ENCODE measurements around the gene CENPX.

The CENPX gene

GRCh38 chr17:82000803-82001570 is 21.7 kb downstream of the CENPX start:
- Histone ChIP-seq H3K36me3 (ENCODE audit: control insufficient read depth in 2 of 2, insufficient read depth in 2 of 2, low read length in 2 of 2) (peaks cover 0 to 3% of the 10 kb centered on the region in 2 donors), H3K4me1 (ENCODE audit: control insufficient read depth, insufficient read depth, low read length) (peaks cover 20% of the 10 kb centered on the region)

GRCh38 chr17:81999976-82000802 is 22.5 kb downstream of the CENPX start:
- no peak overlapping the region for H3K27ac ChIP-seq (ENCODE audit: low read length)
- no peaks in the 10 kb centered on the region for H3K27me3 ChIP-seq (ENCODE audit: control insufficient read depth in 1 of 2, insufficient read depth in 2 of 2, low read length in 2 of 2)
- peaks cover 14% of the 10 kb centered on the region for H3K4me1 ChIP-seq (ENCODE audit: control insufficient read depth, insufficient read depth, low read length)
- peaks cover 0 to 3% of the 10 kb centered on the region in 2 donors for H3K36me3 ChIP-seq (ENCODE audit: control insufficient read depth in 2 of 2, insufficient read depth in 2 of 2, low read length in 2 of 2)
- no peak overlapping the region for H3K9ac ChIP-seq (ENCODE audit: low read length in 2 of 2)
- H3K9me3 ChIP-seq (ENCODE audit: control insufficient read depth in 2 of 2, low read length in 2 of 2), result no peaks in the 10 kb centered on the region
- H3K4me3 ChIP-seq (ENCODE audit: low read length in 2 of 2), result no peak overlapping the region

More at GRCh38 chr17:82000803-82001570, 21.7 kb downstream of the CENPX start:
- H3K9ac ChIP-seq (ENCODE audit: low read length in 2 of 2), result no peak overlapping the region
- H3K27me3 ChIP-seq (ENCODE audit: control insufficient read depth in 1 of 2, insufficient read depth in 2 of 2, low read length in 2 of 2), result no peaks in the 10 kb centered on the region
- no peak overlapping the region for H3K4me3 ChIP-seq (ENCODE audit: low read length in 2 of 2)
- H3K9me3 ChIP-seq (ENCODE audit: control insufficient read depth in 2 of 2, low read length in 2 of 2), result no peaks in the 10 kb centered on the region
- H3K27ac ChIP-seq (ENCODE audit: low read length), result no peak overlapping the region

GRCh38 chr17:81999587-81999975 is 23.1 kb downstream of the CENPX start:
- H3K27ac ChIP-seq (ENCODE audit: low read length), result no peak overlapping the region
- H3K36me3 ChIP-seq (ENCODE audit: control insufficient read depth in 2 of 2, insufficient read depth in 2 of 2, low read length in 2 of 2), result peaks cover 0 to 3% of the 10 kb centered on the region in 2 donors
- no peak overlapping the region for H3K4me3 ChIP-seq (ENCODE audit: low read length in 2 of 2)
- no peaks in the 10 kb centered on the region for H3K27me3 ChIP-seq (ENCODE audit: control insufficient read depth in 1 of 2, insufficient read depth in 2 of 2, low read length in 2 of 2)
- H3K9ac ChIP-seq (ENCODE audit: low read length in 2 of 2), result no peak overlapping the region
- H3K9me3 ChIP-seq (ENCODE audit: control insufficient read depth in 2 of 2, low read length in 2 of 2), result no peaks in the 10 kb centered on the region
- H3K4me1 ChIP-seq (ENCODE audit: control insufficient read depth, insufficient read depth, low read length), result peaks cover 14% of the 10 kb centered on the region

- peaks cover 7% of the 10 kb centered on the region for H3K4me1 ChIP-seq (ENCODE audit: control insufficient read depth, insufficient read depth, low read length)
- no peak overlapping the region for H3K4me3 ChIP-seq (ENCODE audit: low read length in 2 of 2)
- H3K27ac ChIP-seq (ENCODE audit: low read length), result no peak overlapping the region
- no peaks in the 10 kb centered on the region for H3K9me3 ChIP-seq (ENCODE audit: control insufficient read depth in 2 of 2, low read length in 2 of 2)
- no peak overlapping the region for H3K9ac ChIP-seq (ENCODE audit: low read length in 2 of 2)
- H3K27me3 ChIP-seq (ENCODE audit: control insufficient read depth in 1 of 2, insufficient read depth in 2 of 2, low read length in 2 of 2), result no peaks in the 10 kb centered on the region
- H3K36me3 ChIP-seq (ENCODE audit: control insufficient read depth in 2 of 2, insufficient read depth in 2 of 2, low read length in 2 of 2), result peaks cover 0 to 3% of the 10 kb centered on the region in 2 donors
These were observed 23.8 kb downstream of the CENPX start for GRCh38 chr17:81998691-81999438.

GRCh38 chr17:81998212-81998611 is 24.5 kb downstream of the CENPX start:
- Histone ChIP-seq H3K4me3 (ENCODE audit: low read length in 2 of 2) (no peak overlapping the region), H3K9ac (ENCODE audit: low read length in 2 of 2) (no peak overlapping the region), H3K9me3 (ENCODE audit: control insufficient read depth in 2 of 2, low read length in 2 of 2) (no peaks in the 10 kb centered on the region), H3K27me3 (ENCODE audit: control insufficient read depth in 1 of 2, insufficient read depth in 2 of 2, low read length in 2 of 2) (no peaks in the 10 kb centered on the region), H3K27ac (ENCODE audit: low read length) (no peak overlapping the region), H3K36me3 (ENCODE audit: control insufficient read depth in 2 of 2, insufficient read depth in 2 of 2, low read length in 2 of 2) (peaks cover 0 to 5% of the 10 kb centered on the region in 2 donors), H3K4me1 (ENCODE audit: control insufficient read depth, insufficient read depth, low read length) (peaks cover 3% of the 10 kb centered on the region)

- H3K27ac ChIP-seq (ENCODE audit: low read length), result no peak overlapping the region
- no peaks in the 10 kb centered on the region for H3K9me3 ChIP-seq (ENCODE audit: control insufficient read depth in 2 of 2, low read length in 2 of 2)
- H3K4me3 ChIP-seq (ENCODE audit: low read length in 2 of 2), result no peak overlapping the region
- H3K27me3 ChIP-seq (ENCODE audit: control insufficient read depth in 1 of 2, insufficient read depth in 2 of 2, low read length in 2 of 2), result no peaks in the 10 kb centered on the region
- no peak overlapping the region for H3K9ac ChIP-seq (ENCODE audit: low read length in 2 of 2)
- H3K4me1 ChIP-seq (ENCODE audit: control insufficient read depth, insufficient read depth, low read length), result peaks cover 11% of the 10 kb centered on the region
- H3K36me3 ChIP-seq (ENCODE audit: control insufficient read depth in 2 of 2, insufficient read depth in 2 of 2, low read length in 2 of 2), result peaks cover 0 to 5% of the 10 kb centered on the region in 2 donors
These were observed 25.8 kb downstream of the CENPX start for GRCh38 chr17:81996757-81997441.

GRCh38 chr17:81996232-81996756 is 26.4 kb downstream of the CENPX start:
- H3K27me3 ChIP-seq (ENCODE audit: control insufficient read depth in 1 of 2, insufficient read depth in 2 of 2, low read length in 2 of 2), result no peaks in the 10 kb centered on the region
- H3K27ac ChIP-seq (ENCODE audit: low read length), result no peak overlapping the region
- H3K4me1 ChIP-seq (ENCODE audit: control insufficient read depth, insufficient read depth, low read length), result peaks cover 17% of the 10 kb centered on the region
- no peak overlapping the region for H3K4me3 ChIP-seq (ENCODE audit: low read length in 2 of 2)
- no peak overlapping the region for H3K9ac ChIP-seq (ENCODE audit: low read length in 2 of 2)
- no peaks in the 10 kb centered on the region for H3K9me3 ChIP-seq (ENCODE audit: control insufficient read depth in 2 of 2, low read length in 2 of 2)
- H3K36me3 ChIP-seq (ENCODE audit: control insufficient read depth in 2 of 2, insufficient read depth in 2 of 2, low read length in 2 of 2), result peaks cover 0 to 5% of the 10 kb centered on the region in 2 donors

- Histone ChIP-seq H3K9ac (ENCODE audit: low read length in 2 of 2) (no peak overlapping the region), H3K27me3 (ENCODE audit: control insufficient read depth in 1 of 2, insufficient read depth in 2 of 2, low read length in 2 of 2) (no peaks in the 10 kb centered on the region), H3K4me3 (ENCODE audit: low read length in 2 of 2) (no peak overlapping the region), H3K36me3 (ENCODE audit: control insufficient read depth in 2 of 2, insufficient read depth in 2 of 2, low read length in 2 of 2) (peaks cover 0 to 5% of the 10 kb centered on the region in 2 donors), H3K4me1 (ENCODE audit: control insufficient read depth, insufficient read depth, low read length) (peaks cover 23% of the 10 kb centered on the region), H3K9me3 (ENCODE audit: control insufficient read depth in 2 of 2, low read length in 2 of 2) (no peaks in the 10 kb centered on the region), H3K27ac (ENCODE audit: low read length) (no peak overlapping the region)
These were observed 27.0 kb downstream of the CENPX start for GRCh38 chr17:81995463-81996231.

- Histone ChIP-seq H3K9ac (ENCODE audit: low read length in 2 of 2) (no peak overlapping the region), H3K27ac (ENCODE audit: low read length) (no peak overlapping the region), H3K9me3 (ENCODE audit: control insufficient read depth in 2 of 2, low read length in 2 of 2) (no peaks in the 10 kb centered on the region), H3K4me3 (ENCODE audit: low read length in 2 of 2) (no peak overlapping the region), H3K36me3 (ENCODE audit: control insufficient read depth in 2 of 2, insufficient read depth in 2 of 2, low read length in 2 of 2) (peaks cover 0 to 5% of the 10 kb centered on the region in 2 donors), H3K4me1 (ENCODE audit: control insufficient read depth, insufficient read depth, low read length) (peaks cover 23% of the 10 kb centered on the region), H3K27me3 (ENCODE audit: control insufficient read depth in 1 of 2, insufficient read depth in 2 of 2, low read length in 2 of 2) (no peaks in the 10 kb centered on the region)
These were observed 27.9 kb downstream of the CENPX start for GRCh38 chr17:81994593-81995462.

All from stomach smooth muscle (tissue), 2 donors.